ENCODE results near the gene SSMEM1. TPM values are rescaled to one million over a fixed set of nuclear protein-coding genes. Genes with fewer than 3 reads are reported as not detected.

SSMEM1 gene
- total RNA-seq, 2 experiments from 2014 or later: not detected

GRCh38 chr7:130256704-130257103 is 49.0 kb downstream of the SSMEM1 start:
- peaks cover 10% of the 10 kb centered on the region for H3K36me3 Mint-ChIP-seq
- no peak for DNase-seq
- H3K27ac Mint-ChIP-seq: no peak overlapping the region
- H3K9me3 Mint-ChIP-seq: peaks cover 20% of the 10 kb centered on the region
- no peak overlapping the region for H3K4me3 Mint-ChIP-seq
- H3K27me3 Mint-ChIP-seq: no peaks in the 10 kb centered on the region
- H3K4me1 Mint-ChIP-seq: no peaks in the 10 kb centered on the region

- DNase-seq: no peak
- Mint-ChIP-seq H3K4me1 (no peaks in the 10 kb centered on the region), H3K4me3 (no peak overlapping the region), H3K36me3 (peaks cover 6% of the 10 kb centered on the region), H3K27ac (no peak overlapping the region), H3K27me3 (no peaks in the 10 kb centered on the region), H3K9me3 (peaks cover 12% of the 10 kb centered on the region)
Measured at GRCh38 chr7:130258494-130259078, 50.9 kb downstream of the SSMEM1 start.

GRCh38 chr7:130262448-130262847 is 54.8 kb downstream of the SSMEM1 start:
- no peak for DNase-seq
- Mint-ChIP-seq H3K27ac (no peak overlapping the region), H3K36me3 (peaks cover 2% of the 10 kb centered on the region), H3K4me3 (no peak overlapping the region), H3K27me3 (no peaks in the 10 kb centered on the region), H3K9me3 (peaks cover 6% of the 10 kb centered on the region), H3K4me1 (no peaks in the 10 kb centered on the region)

- Mint-ChIP-seq H3K27me3 (no peaks in the 10 kb centered on the region), H3K4me3 (no peak overlapping the region), H3K9me3 (peaks cover 6% of the 10 kb centered on the region), H3K36me3 (peaks cover 2% of the 10 kb centered on the region), H3K27ac (no peak overlapping the region), H3K4me1 (peaks cover 2% of the 10 kb centered on the region)
- no peak for DNase-seq
Measured at GRCh38 chr7:130263130-130263529, 55.5 kb downstream of the SSMEM1 start.

Other genes starting within 250 kb of the SSMEM1 start
- 10 to 100 TPM; 27.6 to 27.9 TPM for gene ZC3HC1, start 156.5 kb upstream of the SSMEM1 start, total RNA-seq
- gene KLHDC10, start 137.3 kb upstream of the SSMEM1 start, total RNA-seq: 10 to 100 TPM; 15.3 TPM
- 10 to 100 TPM; 47.2 to 52.4 TPM for gene TMEM209, start 2.5 kb upstream of the SSMEM1 start, total RNA-seq
- gene CPA2, start 59.0 kb downstream of the SSMEM1 start, total RNA-seq: under 1 TPM in 1 of 2 experiments, not detected in 1; 0.16 TPM
- not detected for gene CPA4, start 85.3 kb downstream of the SSMEM1 start, total RNA-seq
- 1 to 10 TPM; 3.5 to 3.6 TPM for gene CPA5, start 137.0 kb downstream of the SSMEM1 start, total RNA-seq
- not detected for gene CPA1, start 172.6 kb downstream of the SSMEM1 start, total RNA-seq
- 10 to 100 TPM; 22.3 to 26.5 TPM for gene CEP41, start 233.2 kb downstream of the SSMEM1 start, total RNA-seq

Measured in activated naive CD8-positive, alpha-beta T cell treated with anti-CD3 and anti-CD28 coated beads for 36 hours (primary cell).